Measurements from ENCODE around the gene DAZAP1. TPM values are rescaled to one million over a fixed set of nuclear protein-coding genes. Genes with fewer than 3 reads are reported as not detected.

Gene DAZAP1
- total RNA-seq, 3 donors from 2014 or later: 35.8 to 50.9 (median 48.8) TPM

- DNase-seq (ENCODE audit: low spot score in 2 of 2): no peak
- H3K27ac ChIP-seq: peak within 1 kb of the TSS; percentile 60 to 80
- H3K36me3 ChIP-seq: no peaks in the 10 kb centered on the region
- peak within 1 kb of the TSS; percentile 55 to 90 (median 75) for H3K4me3 ChIP-seq
- intact Hi-C loops (cut with DNase I; ENCODE audit: low total_unique reads): loop anchor here (10.0 kb wide), 1 partner anchor 127 kb away; the partner anchor contains the start of gene FAM174C
- no peaks in the 10 kb centered on the region for H3K9me3 ChIP-seq
- no peaks in the 10 kb centered on the region for H3K27me3 ChIP-seq
- H3K4me1 ChIP-seq: peaks cover 0 to 13% of the 10 kb centered on the region in 2 donors
- peak in 1 of 3 donors; percentile 35 for TF ChIP-seq CTCF (IDR thresholded peaks at IDR 0.05)
- TF ChIP-seq POLR2AphosphoS5 (IDR thresholded peaks at IDR 0.05): no peak
- no peak for TF ChIP-seq POLR2A (IDR thresholded peaks at IDR 0.05)
Measured at GRCh38 chr19:1401138-1401888, 6.1 kb upstream of the DAZAP1 start, which contains the start of gene GAMT. Gene GAMT, minus strand, starts transcription at chr19:1401542. Its CDS starts 66 bp downstream, at chr19:1401476.

- no peaks in the 10 kb centered on the region for H3K27me3 ChIP-seq
- peak overlapping the region; percentile 55 to 90 (median 75) for H3K4me3 ChIP-seq
- no peaks in the 10 kb centered on the region for H3K9me3 ChIP-seq
- TF ChIP-seq CTCF (IDR thresholded peaks at IDR 0.05) (no peak), POLR2AphosphoS5 (IDR thresholded peaks at IDR 0.05) (no peak), POLR2A (IDR thresholded peaks at IDR 0.05) (no peak)
- peak overlapping the region; percentile 60 to 80 for H3K27ac ChIP-seq
- DNase-seq (ENCODE audit: low spot score in 2 of 2): no peak
- H3K4me1 ChIP-seq: peaks cover 0 to 13% of the 10 kb centered on the region in 2 donors
- intact Hi-C loops (cut with DNase I; ENCODE audit: low total_unique reads): loop anchor here (10.0 kb wide), 1 partner anchor 127 kb away; the partner anchor contains the start of gene FAM174C
- no peaks in the 10 kb centered on the region for H3K36me3 ChIP-seq
Measured at GRCh38 chr19:1401889-1402217, 5.5 kb upstream of the DAZAP1 start.

GRCh38 chr19:1402411-1403070, 4.8 kb upstream of the DAZAP1 start:
- intact Hi-C loops (cut with DNase I; ENCODE audit: low total_unique reads): loop anchor here (10.0 kb wide), 1 partner anchor 128 kb away; the partner anchor contains the start of gene FAM174C
- Histone ChIP-seq H3K9me3 (no peaks in the 10 kb centered on the region), H3K4me3 (peak overlapping the region in 2 of 3 donors; percentile 24 to 52), H3K27ac (peak overlapping the region; percentile 60 to 80), H3K36me3 (no peaks in the 10 kb centered on the region), H3K27me3 (no peaks in the 10 kb centered on the region), H3K4me1 (peaks cover 0 to 13% of the 10 kb centered on the region in 2 donors)
- TF ChIP-seq POLR2AphosphoS5 (IDR thresholded peaks at IDR 0.05): peak in 1 of 3 donors; percentile 25
- TF ChIP-seq POLR2A (IDR thresholded peaks at IDR 0.05): no peak
- TF ChIP-seq CTCF (IDR thresholded peaks at IDR 0.05): no peak
- DNase-seq (ENCODE audit: low spot score in 2 of 2): peak; percentile 84 to 89

GRCh38 chr19:1406774-1407527, 435 bp upstream of the DAZAP1 start:
- Histone ChIP-seq H3K36me3 (no peaks in the 10 kb centered on the region), H3K4me1 (peaks cover 30 to 35% of the 10 kb centered on the region in 2 donors), H3K27ac (peak overlapping the region; percentile 94 to 98), H3K9me3 (no peaks in the 10 kb centered on the region), H3K4me3 (peak overlapping the region; percentile 98 to 100 (median 100)), H3K27me3 (no peaks in the 10 kb centered on the region)
- TF ChIP-seq POLR2A (IDR thresholded peaks at IDR 0.05): no peak
- TF ChIP-seq CTCF (IDR thresholded peaks at IDR 0.05): peak; percentile 5 to 54 (median 38)
- TF ChIP-seq POLR2AphosphoS5 (IDR thresholded peaks at IDR 0.05): peak; percentile 54 to 66 (median 61)
- intact Hi-C loops (cut with DNase I; ENCODE audit: low total_unique reads): loop anchor here (10.0 kb wide), 1 partner anchor 132 kb away; the partner anchor contains the start of gene FAM174C
- DNase-seq (ENCODE audit: low spot score in 2 of 2): peak; percentile 99 to 100

All from breast epithelium (tissue), 4 donors.